ENCODE measurements around the gene SPART. TPM values are rescaled to one million over a fixed set of nuclear protein-coding genes. Genes with fewer than 3 reads are reported as not detected.
"Not testable (repeated sequence)": the region's sequence is repeated elsewhere in the genome, so short reads cannot be mapped to it uniquely, and the experiment has no call there.

The SPART gene
- total RNA-seq, 6 donors from 2014 or later, result 30.4 to 86.7 (median 47.9) TPM

DNA sequence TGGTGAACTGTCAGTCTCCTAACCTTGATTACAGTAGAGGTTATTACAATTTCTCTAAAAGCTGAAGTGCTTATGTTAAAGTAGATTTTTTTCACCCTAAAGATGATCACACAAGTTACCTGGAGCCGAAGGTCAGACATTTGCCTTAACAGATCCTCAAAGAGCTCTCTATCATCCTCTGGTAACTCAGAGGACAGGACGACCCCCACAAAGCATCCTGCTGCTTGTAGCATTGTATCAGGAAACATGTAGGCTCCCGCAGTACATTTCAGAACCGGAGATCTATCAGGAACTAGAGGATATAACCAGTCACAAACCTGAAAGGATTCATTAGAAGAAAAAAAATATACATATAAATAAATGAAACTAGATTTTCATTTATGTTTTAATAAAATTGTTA lies 14.9 kb downstream of the SPART start:
- Histone ChIP-seq H3K4me3 (no peak overlapping the region), H3K36me3 (peaks cover 0 to 65% (median 16%) of the 10 kb centered on the region in 4 donors), H3K27me3 (no peaks in the 10 kb centered on the region), H3K4me1 (peaks cover 2 to 22% (median 8%) of the 10 kb centered on the region in 4 donors), H3K27ac (no peak overlapping the region), H3K9me3 (no peaks in the 10 kb centered on the region)
- TF ChIP-seq POLR2A (IDR thresholded peaks at IDR 0.05) (no peak), EP300 (IDR thresholded peaks at IDR 0.05) (no peak), POLR2AphosphoS5 (IDR thresholded peaks at IDR 0.05) (no peak)
- TF ChIP-seq, protein P1, sequence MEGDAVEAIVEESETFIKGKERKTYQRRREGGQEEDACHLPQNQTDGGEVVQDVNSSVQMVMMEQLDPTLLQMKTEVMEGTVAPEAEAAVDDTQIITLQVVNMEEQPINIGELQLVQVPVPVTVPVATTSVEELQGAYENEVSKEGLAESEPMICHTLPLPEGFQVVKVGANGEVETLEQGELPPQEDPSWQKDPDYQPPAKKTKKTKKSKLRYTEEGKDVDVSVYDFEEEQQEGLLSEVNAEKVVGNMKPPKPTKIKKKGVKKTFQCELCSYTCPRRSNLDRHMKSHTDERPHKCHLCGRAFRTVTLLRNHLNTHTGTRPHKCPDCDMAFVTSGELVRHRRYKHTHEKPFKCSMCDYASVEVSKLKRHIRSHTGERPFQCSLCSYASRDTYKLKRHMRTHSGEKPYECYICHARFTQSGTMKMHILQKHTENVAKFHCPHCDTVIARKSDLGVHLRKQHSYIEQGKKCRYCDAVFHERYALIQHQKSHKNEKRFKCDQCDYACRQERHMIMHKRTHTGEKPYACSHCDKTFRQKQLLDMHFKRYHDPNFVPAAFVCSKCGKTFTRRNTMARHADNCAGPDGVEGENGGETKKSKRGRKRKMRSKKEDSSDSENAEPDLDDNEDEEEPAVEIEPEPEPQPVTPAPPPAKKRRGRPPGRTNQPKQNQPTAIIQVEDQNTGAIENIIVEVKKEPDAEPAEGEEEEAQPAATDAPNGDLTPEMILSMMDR (IDR thresholded peaks at IDR 0.05), result no peak
- DNase-seq (no peak), ATAC-seq (ENCODE audit: low FRiP score in 2 of 2) (no peak)
- WGBS, 2 donors, result 82 to 95% methylated on average over 4 of the region's 4 CpGs

DNA sequence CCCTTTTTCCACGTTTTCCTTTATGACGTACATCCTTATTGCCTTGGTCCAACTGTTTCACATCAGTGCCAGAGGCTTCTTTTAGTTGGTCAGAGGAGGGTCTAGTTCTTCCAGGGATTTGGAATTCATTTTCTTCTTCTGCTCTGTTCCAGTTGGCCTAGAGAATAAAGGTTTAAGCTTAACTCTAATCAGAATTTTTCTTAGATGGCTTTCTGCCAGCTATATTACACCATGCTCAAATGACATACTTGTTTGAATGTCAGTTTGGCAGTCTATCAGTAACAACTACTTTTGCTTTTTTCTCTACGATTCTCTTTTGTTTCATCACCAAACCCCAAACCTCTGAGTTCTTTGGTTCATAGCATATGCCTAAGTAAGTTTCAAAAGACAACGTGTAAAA lies 16.8 kb downstream of the SPART start:
- H3K9me3 ChIP-seq, result no peaks in the 10 kb centered on the region
- peaks cover 0 to 16% (median 6%) of the 10 kb centered on the region in 4 donors for H3K4me1 ChIP-seq
- H3K27me3 ChIP-seq, result no peaks in the 10 kb centered on the region
- 68 to 75% methylated on average over 4 of the region's 4 CpGs for WGBS, 2 donors
- H3K27ac ChIP-seq, result no peak overlapping the region
- ATAC-seq (ENCODE audit: low FRiP score in 2 of 2) (no peak), DNase-seq (no peak)
- peaks cover 3 to 75% (median 23%) of the 10 kb centered on the region in 4 donors for H3K36me3 ChIP-seq
- TF ChIP-seq POLR2A (IDR thresholded peaks at IDR 0.05) (no peak), POLR2AphosphoS5 (IDR thresholded peaks at IDR 0.05) (no peak), EP300 (IDR thresholded peaks at IDR 0.05) (no peak)
- TF ChIP-seq, protein P1 (IDR thresholded peaks at IDR 0.05), result no peak
- H3K4me3 ChIP-seq, result no peak overlapping the region

DNA sequence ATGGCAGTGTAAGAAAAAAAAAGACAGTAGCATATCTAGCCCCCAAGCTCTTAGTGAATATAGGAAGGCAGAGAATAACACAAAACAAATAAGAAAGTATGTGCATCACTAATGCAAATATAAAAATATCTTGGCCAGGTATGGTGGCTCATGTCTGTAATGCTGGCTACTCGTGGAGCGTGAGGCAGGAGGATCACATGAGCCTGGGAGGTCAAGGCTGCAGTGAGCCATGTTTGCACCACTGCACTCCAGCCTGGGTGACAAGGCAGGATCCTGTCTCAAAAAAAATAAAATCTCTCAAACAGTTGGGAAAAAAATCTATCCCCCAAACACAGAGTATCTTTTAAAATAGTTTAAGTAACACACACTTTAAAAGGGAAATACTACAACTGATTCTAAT lies 17.4 kb downstream of the SPART start:
- Histone ChIP-seq H3K27me3 (no peaks in the 10 kb centered on the region), H3K9me3 (no peaks in the 10 kb centered on the region), H3K4me1 (peaks cover 0 to 16% (median 6%) of the 10 kb centered on the region in 4 donors), H3K36me3 (peaks cover 7 to 76% (median 26%) of the 10 kb centered on the region in 4 donors), H3K27ac (no peak overlapping the region), H3K4me3 (no peak overlapping the region)
- 88 to 96% methylated on average over 2 of the region's 2 CpGs for WGBS, 2 donors
- ATAC-seq (ENCODE audit: low FRiP score in 2 of 2) (no peak), DNase-seq (no peak)
- TF ChIP-seq, protein P1 (IDR thresholded peaks at IDR 0.05), result no peak
- TF ChIP-seq EP300 (IDR thresholded peaks at IDR 0.05), result no peak
- TF ChIP-seq POLR2AphosphoS5 (IDR thresholded peaks at IDR 0.05), result no peak
- TF ChIP-seq POLR2A (IDR thresholded peaks at IDR 0.05), result no peak

DNA sequence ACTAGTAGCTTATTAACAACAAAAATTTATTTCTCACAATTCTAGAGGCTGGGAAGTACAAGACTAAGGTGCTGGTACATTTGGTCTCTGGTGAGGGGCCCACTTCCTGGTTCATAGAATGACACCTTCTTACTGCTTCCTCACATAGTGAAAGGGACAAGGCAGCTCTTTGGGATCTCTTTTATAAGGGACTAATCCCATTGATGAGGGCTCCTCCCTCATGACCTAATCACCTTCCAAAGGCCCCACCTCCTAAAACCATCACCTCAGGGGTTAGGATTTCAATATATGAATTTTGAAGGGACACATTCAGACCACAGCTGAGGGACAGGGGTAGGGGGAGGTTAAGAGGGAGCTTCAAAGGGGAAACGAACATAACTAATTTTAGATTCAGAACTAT lies 20.3 kb downstream of the SPART start:
- Histone ChIP-seq H3K4me1 (no peaks in the 10 kb centered on the region), H3K27ac (no peak overlapping the region), H3K36me3 (peaks cover 7 to 91% (median 39%) of the 10 kb centered on the region in 4 donors), H3K4me3 (no peak overlapping the region), H3K9me3 (no peaks in the 10 kb centered on the region), H3K27me3 (no peaks in the 10 kb centered on the region)
- DNase-seq (no peak), ATAC-seq (ENCODE audit: low FRiP score in 2 of 2) (no peak)
- no peak for TF ChIP-seq POLR2AphosphoS5 (IDR thresholded peaks at IDR 0.05)
- no peak for TF ChIP-seq POLR2A (IDR thresholded peaks at IDR 0.05)
- TF ChIP-seq, protein P1 (IDR thresholded peaks at IDR 0.05), result no peak
- no peak for TF ChIP-seq EP300 (IDR thresholded peaks at IDR 0.05)
- 81 to 93% methylated on average over 1 of the region's 1 CpG for WGBS, 2 donors

DNA sequence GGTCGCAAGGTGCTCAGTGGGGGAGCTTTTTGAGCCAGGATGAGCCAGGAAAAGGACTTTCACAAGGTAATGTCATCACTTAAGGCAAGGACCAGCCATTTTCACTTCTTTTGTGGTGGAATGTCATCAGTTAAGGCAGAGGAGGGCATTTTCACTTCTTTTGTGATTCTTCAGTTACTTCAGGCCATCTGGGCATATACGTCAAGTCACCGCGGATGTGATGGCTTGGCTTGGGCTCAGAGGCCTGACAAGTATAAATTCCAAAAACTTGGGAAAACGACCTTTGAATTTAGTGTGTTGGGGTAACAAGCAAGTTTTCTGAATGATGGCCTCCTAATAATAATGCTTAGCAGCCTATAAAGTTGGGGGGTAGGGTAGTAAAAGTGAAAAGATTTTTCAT lies 21.3 kb downstream of the SPART start:
- H3K27me3 ChIP-seq; DNase-seq; ATAC-seq (ENCODE audit: low FRiP score in 2 of 2); H3K4me1 ChIP-seq; H3K27ac ChIP-seq; H3K9me3 ChIP-seq; H3K4me3 ChIP-seq: not testable (repeated sequence)
- peaks cover 7 to 80% (median 39%) of the 10 kb centered on the region in 4 donors for H3K36me3 ChIP-seq
- 88 to 94% methylated on average over 5 of the region's 5 CpGs for WGBS, 2 donors
